Measurements from ENCODE around the gene BBLN.

BBLN gene

DNA sequence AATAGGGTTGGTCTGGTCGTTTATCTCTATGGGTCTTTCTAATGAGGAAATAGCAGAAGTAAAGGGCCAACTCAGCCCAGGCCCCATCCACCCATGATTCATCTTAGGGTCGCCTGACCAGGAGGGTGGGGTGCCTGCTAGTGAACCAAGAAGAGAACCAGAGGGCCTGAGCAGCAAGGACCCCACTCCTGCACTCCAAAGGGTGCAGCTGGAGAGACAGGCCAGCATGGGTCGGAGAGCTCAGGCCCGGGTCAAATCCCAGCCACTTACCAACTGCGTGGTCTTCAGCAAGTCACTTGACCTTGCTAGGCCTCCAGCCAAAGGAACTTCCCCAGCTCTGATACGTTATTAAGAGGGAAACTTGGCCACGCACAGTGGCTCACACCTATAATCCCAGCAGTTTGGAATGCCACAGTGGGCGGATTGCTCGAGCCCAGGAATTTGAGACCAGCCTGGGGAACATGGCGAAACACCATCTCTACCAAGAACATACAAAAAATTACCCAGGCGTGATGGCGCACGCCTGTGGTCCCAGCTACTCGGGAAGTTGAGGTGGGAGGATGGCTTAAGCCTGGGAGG is 4.3 kb downstream of the BBLN start:
- no peak for DNase-seq (ENCODE audit: low spot score)
- TF ChIP-seq, protein P1, sequence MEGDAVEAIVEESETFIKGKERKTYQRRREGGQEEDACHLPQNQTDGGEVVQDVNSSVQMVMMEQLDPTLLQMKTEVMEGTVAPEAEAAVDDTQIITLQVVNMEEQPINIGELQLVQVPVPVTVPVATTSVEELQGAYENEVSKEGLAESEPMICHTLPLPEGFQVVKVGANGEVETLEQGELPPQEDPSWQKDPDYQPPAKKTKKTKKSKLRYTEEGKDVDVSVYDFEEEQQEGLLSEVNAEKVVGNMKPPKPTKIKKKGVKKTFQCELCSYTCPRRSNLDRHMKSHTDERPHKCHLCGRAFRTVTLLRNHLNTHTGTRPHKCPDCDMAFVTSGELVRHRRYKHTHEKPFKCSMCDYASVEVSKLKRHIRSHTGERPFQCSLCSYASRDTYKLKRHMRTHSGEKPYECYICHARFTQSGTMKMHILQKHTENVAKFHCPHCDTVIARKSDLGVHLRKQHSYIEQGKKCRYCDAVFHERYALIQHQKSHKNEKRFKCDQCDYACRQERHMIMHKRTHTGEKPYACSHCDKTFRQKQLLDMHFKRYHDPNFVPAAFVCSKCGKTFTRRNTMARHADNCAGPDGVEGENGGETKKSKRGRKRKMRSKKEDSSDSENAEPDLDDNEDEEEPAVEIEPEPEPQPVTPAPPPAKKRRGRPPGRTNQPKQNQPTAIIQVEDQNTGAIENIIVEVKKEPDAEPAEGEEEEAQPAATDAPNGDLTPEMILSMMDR (IDR thresholded peaks at IDR 0.05; ENCODE audit: borderline replicate concordance, control extremely low read depth, extremely low read depth, insufficient read depth, missing control alignments): no peak
- in situ Hi-C loops (cut with MboI; ENCODE audit: low sequenced_read_pairs, unreplicated experiment): no loop called here

DNA sequence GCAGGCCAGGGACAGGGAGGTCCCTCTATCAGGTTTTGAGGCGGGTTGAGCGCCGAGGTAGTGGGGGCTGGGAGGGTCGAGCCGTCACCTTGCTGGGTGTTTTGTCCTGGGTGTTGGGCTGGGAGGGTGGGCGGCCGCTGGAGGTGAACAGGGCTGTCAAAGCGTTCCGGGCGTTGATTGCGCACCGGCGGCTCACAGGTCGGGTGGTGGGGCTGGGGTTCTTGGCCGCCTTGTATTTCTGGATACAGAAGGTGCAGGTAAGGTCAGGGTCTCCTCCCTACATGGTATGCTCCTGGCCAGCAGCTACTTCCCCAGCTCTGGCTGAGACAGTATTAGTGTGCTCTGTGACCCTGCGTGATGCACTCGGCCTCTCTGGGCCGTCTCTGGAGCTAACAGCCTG is 6.1 kb downstream of the BBLN start:
- TF ChIP-seq, protein P1 (IDR thresholded peaks at IDR 0.05; ENCODE audit: borderline replicate concordance, control extremely low read depth, extremely low read depth, insufficient read depth, missing control alignments): no peak
- DNase-seq (ENCODE audit: low spot score): no peak
- in situ Hi-C loops (cut with MboI; ENCODE audit: low sequenced_read_pairs, unreplicated experiment): no loop called here

DNA sequence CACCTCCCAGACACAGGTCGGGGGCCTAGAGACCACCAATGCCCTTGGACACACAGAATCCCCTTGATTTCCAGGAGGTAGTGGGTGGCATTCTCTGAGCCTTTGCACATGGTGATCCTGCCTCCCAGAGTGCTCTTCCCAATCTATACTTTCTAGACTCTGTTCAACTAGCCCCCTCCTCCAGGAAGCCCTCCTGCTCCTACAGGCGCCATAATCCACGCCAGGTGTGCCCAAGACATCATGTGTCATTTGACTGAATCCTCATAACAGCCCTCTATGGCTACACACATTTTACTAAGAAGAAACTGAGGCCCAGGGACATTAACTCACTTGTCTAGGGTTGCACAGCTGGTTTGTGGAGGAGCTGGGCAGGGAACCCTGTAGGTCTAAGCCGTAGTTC is 7.1 kb downstream of the BBLN start:
- in situ Hi-C loops (cut with MboI; ENCODE audit: low sequenced_read_pairs, unreplicated experiment): no loop called here
- TF ChIP-seq, protein P1 (IDR thresholded peaks at IDR 0.05; ENCODE audit: borderline replicate concordance, control extremely low read depth, extremely low read depth, insufficient read depth, missing control alignments): no peak
- DNase-seq (ENCODE audit: low spot score): no peak

DNA sequence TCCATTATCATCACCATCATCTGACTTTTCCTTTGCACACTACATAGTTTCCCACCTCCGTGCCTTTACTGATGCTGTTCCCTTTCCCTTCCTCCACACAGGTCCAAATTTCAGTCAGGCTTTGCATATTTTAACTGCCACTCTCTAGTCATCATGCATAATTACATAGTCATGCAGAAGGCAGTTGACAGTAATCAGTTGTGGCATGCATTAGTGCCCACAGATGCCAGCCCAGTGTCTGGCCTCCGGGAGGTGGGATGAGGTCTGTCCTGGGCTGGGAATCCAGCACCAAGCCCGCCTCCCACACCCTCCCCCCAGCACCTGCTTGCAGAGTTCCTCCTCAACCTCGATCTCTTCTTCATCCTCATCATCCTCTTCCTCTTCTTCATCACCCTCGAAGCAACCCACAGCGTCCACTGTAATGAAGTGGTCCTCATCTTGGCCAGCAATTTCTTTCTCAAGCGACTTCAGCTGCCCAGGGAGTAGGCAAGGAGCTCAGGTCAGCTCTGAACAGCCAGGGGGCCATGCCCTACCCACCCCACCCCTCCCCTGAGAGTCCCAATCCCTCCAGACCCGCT is 8.8 kb downstream of the BBLN start:
- no peak for DNase-seq (ENCODE audit: low spot score)
- TF ChIP-seq, protein P1 (IDR thresholded peaks at IDR 0.05; ENCODE audit: borderline replicate concordance, control extremely low read depth, extremely low read depth, insufficient read depth, missing control alignments): no peak
- in situ Hi-C loops (cut with MboI; ENCODE audit: low sequenced_read_pairs, unreplicated experiment): no loop called here

DNA sequence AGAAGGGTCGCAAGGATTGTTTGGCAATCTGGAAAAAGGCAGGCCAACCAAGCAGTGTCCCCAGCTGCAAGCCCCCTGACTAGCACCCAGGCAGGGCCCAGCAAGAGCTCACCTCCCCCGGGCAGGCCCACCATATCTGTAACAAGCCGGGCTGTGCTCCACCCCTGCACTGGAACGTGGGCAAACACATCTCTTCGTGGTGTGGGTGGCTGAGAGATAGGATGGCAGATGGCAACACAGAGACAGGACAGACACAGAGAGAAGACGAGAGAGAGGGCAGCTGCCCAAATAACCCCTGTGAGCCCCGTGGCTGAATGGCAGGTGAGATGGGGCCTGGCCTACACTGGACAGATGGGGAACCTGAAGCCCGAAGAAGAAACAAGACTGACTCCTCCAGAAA is 9.4 kb downstream of the BBLN start:
- no peak for DNase-seq (ENCODE audit: low spot score)
- TF ChIP-seq, protein P1 (IDR thresholded peaks at IDR 0.05; ENCODE audit: borderline replicate concordance, control extremely low read depth, extremely low read depth, insufficient read depth, missing control alignments): no peak
- in situ Hi-C loops (cut with MboI; ENCODE audit: low sequenced_read_pairs, unreplicated experiment): no loop called here

DNA sequence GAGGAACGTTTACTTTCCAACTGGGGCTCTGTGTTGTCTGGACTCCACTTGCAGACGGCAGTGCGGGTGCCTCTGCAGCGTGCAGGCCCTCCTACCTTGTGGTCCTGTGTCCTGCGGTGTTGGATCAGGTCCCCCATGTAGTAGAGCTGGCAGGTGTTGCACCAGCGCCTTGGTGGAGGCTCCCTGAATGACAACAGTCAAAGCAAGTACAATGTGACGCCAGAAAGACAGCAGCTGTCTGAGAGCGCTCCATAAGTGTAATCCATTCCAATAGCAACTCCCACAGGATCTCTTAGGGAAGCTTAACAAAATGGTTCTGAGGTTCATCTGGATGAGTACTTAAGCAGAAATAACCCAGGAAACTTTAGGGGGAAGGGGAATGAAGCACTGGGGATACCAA is 9.9 kb downstream of the BBLN start:
- TF ChIP-seq, protein P1 (IDR thresholded peaks at IDR 0.05; ENCODE audit: borderline replicate concordance, control extremely low read depth, extremely low read depth, insufficient read depth, missing control alignments): no peak
- in situ Hi-C loops (cut with MboI; ENCODE audit: low sequenced_read_pairs, unreplicated experiment): no loop called here

More for the DNA sequence above, 9.9 kb downstream of the BBLN start:
- no peak for DNase-seq (ENCODE audit: low spot score)

Measured in GM13976 (cell line).